Activated naive CD8-positive, alpha-beta T cell treated with anti-CD3 and anti-CD28 coated beads, Interleukin-2, amount 10 ng/mL, durations not matched to agents 7 days and 5 days (primary cell): ENCODE measurements around the gene PIGM. TPM values are rescaled to one million over a fixed set of nuclear protein-coding genes. Genes with fewer than 3 reads are reported as not detected.
A peak's percentile ranks its signal among the peaks of the same experiment; 100 is the strongest.

Source experiments
- ATAC-seq: fragments of 150-1000 bp; cut with Tn5 transposase; one replicate; pipeline ENCODE4 v1.10.0; 2021; ENCODE audit warnings: low read depth, moderate library complexity
- POLR2A ChIA-PET: fragments of 350-600 bp; sonication (Branson Sonifier 250); formaldehyde crosslinking; loops from one replicate; lab custom pipeline; 2021; ENCODE audit warnings: antibody characterized with exemption; lab: Charles Lee
- DNase-seq: peaks from one replicate; pipeline ENCODE4 v3.0.0; 2021
- H3K27ac Mint-ChIP-seq: one replicate; pipeline ENCODE4 v1.8.0; 2022; ENCODE audit warnings: mild to moderate bottlenecking, mixed read lengths
- H3K27me3 Mint-ChIP-seq: one replicate; pipeline ENCODE4 v1.8.0; 2022; ENCODE audit warnings: mild to moderate bottlenecking, moderate library complexity, mixed read lengths
- H3K36me3 Mint-ChIP-seq: one replicate; pipeline ENCODE4 v1.8.0; 2021; ENCODE audit warnings: mild to moderate bottlenecking, mixed read lengths
- H3K4me1 Mint-ChIP-seq: one replicate; pipeline ENCODE4 v1.8.0; 2021; ENCODE audit warnings: mixed read lengths
- H3K4me3 Mint-ChIP-seq: one replicate; pipeline ENCODE4 v1.8.0; 2022; ENCODE audit warnings: mild to moderate bottlenecking, moderate library complexity, mixed read lengths
- H3K9me3 Mint-ChIP-seq: one replicate; pipeline ENCODE4 v1.8.0; 2021; ENCODE audit warnings: mixed read lengths
- total RNA-seq, 2 experiments: library from RNA; stranded (reverse); gene quantifications; one replicate each; pipeline ENCODE4 v1.2.3, GENCODE V29; 2021

The PIGM gene
- total RNA-seq, 2 experiments from 2014 or later: 7.2 to 7.3 TPM

DNA sequence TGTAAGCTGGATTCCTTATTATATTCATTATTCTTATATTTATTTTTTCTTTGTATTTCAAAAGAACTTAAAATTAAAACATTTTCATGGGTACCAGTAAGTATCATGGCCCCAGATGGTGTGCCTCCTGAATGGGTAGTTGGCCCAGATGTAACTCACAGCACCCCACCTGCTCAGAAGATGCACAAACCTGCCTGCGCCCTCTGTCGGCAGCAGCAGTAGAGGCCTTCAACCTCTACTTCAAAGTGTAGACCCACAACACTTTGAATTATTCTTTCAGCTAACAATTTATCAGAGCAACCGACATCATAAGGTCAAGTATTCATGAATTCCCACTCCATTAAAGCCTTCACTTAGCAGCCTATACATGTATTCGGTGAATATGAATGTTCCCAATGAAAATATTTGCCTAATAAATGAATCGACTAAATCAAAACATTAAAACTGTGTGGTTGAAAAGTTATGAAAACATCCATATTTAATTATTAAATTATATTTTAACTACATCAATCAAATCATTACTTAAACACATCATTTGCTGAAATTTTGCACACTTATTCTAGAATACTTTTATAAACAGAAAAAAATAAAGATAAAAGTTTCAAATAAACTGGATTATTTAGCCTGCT, 25.4 kb downstream of the PIGM start:
- POLR2A ChIA-PET: no interaction called here
- Mint-ChIP-seq H3K36me3 (no peaks in the 10 kb centered on the region), H3K9me3 (no peaks in the 10 kb centered on the region), H3K27ac (no peak overlapping the region), H3K4me3 (no peak overlapping the region), H3K4me1 (no peaks in the 10 kb centered on the region), H3K27me3 (peaks cover 29% of the 10 kb centered on the region)
- peak; percentile 92 for ATAC-seq
- peak; percentile 77 for DNase-seq

DNA sequence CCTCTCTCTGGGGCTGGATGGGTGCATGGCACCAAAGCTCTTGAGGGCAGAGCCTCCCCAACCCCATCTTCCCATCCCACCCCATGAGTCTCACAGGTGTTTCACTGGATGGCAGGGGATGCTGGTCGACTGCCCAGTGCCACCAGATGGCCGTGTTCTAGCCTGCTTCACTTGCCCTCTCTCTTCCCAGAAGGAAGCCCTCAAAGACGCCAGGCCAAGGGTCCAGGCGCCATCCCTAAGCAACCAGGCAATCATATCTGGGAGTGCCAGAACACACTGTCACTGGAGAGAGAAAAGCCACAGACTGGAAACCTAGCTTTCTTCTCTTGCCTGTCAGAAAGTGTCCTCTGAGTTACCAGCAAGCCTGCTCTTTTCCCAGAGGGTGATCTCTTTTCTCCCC, 26.7 kb downstream of the PIGM start:
- no peaks in the 10 kb centered on the region for H3K9me3 Mint-ChIP-seq
- DNase-seq (no peak), ATAC-seq (no peak)
- H3K4me1 Mint-ChIP-seq: no peaks in the 10 kb centered on the region
- H3K27me3 Mint-ChIP-seq: peaks cover 24% of the 10 kb centered on the region
- POLR2A ChIA-PET: no interaction called here
- no peak overlapping the region for H3K4me3 Mint-ChIP-seq
- no peaks in the 10 kb centered on the region for H3K36me3 Mint-ChIP-seq
- no peak overlapping the region for H3K27ac Mint-ChIP-seq

GRCh38 chr1:160004425-160004824, 27.4 kb downstream of the PIGM start:
- POLR2A ChIA-PET: interaction anchor here (0.7 kb wide), 1 partner anchor 65 kb away, joined by 3 read pairs; no protein-coding TSS in a partner anchor
- Mint-ChIP-seq H3K9me3 (no peaks in the 10 kb centered on the region), H3K36me3 (no peaks in the 10 kb centered on the region), H3K27me3 (peaks cover 20% of the 10 kb centered on the region), H3K4me1 (no peaks in the 10 kb centered on the region), H3K4me3 (no peak overlapping the region), H3K27ac (no peak overlapping the region)
- no peak for DNase-seq
- ATAC-seq: no peak

DNA sequence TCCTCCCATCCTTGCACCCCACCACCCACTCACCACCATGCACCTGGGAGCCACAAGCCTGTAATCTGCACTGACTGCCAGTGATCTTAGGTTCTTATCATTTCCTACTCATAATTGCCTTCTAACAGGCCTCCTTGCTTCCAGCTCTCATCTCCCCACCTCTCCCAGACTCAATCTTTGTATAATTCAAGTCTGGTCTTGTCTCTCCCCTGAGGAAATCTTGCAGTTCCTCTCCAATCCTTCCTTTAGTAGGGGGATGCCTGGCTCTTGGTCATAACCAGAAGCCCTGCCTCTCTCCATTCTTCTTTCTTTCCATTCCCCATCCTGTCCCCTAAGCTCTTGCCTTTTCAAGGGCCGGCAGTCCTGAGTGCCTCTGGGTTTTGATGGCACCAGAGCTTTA, 27.8 kb downstream of the PIGM start:
- Mint-ChIP-seq H3K4me3 (no peak overlapping the region), H3K27ac (no peak overlapping the region), H3K36me3 (no peaks in the 10 kb centered on the region), H3K27me3 (peaks cover 22% of the 10 kb centered on the region), H3K9me3 (no peaks in the 10 kb centered on the region), H3K4me1 (no peaks in the 10 kb centered on the region)
- POLR2A ChIA-PET: interaction anchor here (0.7 kb wide), 1 partner anchor 65 kb away, joined by 3 read pairs; no protein-coding TSS in a partner anchor
- ATAC-seq (no peak), DNase-seq (no peak)

GRCh38 chr1:160001440-160001839, 30.4 kb downstream of the PIGM start:
- Mint-ChIP-seq H3K4me1 (no peaks in the 10 kb centered on the region), H3K36me3 (no peaks in the 10 kb centered on the region), H3K9me3 (no peaks in the 10 kb centered on the region), H3K27me3 (peaks cover 35% of the 10 kb centered on the region), H3K27ac (no peak overlapping the region), H3K4me3 (no peak overlapping the region)
- DNase-seq (no peak), ATAC-seq (no peak)
- POLR2A ChIA-PET: no interaction called here

DNA sequence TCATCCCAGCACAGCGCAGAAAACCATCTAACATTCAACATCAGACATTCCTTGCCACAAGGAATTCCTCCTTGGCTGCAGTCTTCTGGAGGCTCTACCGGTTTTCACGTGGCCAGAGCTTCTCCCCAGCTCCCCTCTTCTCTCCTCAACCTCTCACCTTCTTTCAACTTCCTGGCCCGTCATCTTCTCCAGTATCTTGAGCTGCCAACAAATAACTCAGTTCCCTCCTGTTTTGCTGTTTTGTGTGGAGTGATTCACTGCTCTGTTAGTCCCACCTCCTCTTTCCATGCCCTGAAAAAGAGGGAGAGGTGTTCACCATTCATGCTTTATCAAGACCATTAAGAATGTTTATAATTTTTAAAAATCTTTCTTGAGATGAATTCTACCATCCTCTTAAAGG, 32.6 kb downstream of the PIGM start:
- Mint-ChIP-seq H3K27me3 (peaks cover 30% of the 10 kb centered on the region), H3K4me3 (no peak overlapping the region), H3K9me3 (no peaks in the 10 kb centered on the region), H3K27ac (no peak overlapping the region), H3K36me3 (no peaks in the 10 kb centered on the region), H3K4me1 (no peaks in the 10 kb centered on the region)
- DNase-seq (no peak), ATAC-seq (no peak)
- POLR2A ChIA-PET: no interaction called here

GRCh38 chr1:159996653-159997052, 35.1 kb downstream of the PIGM start:
- no peaks in the 10 kb centered on the region for H3K9me3 Mint-ChIP-seq
- peaks cover 2% of the 10 kb centered on the region for H3K4me1 Mint-ChIP-seq
- no peak for DNase-seq
- H3K27me3 Mint-ChIP-seq: peaks cover 37% of the 10 kb centered on the region
- no peak overlapping the region for H3K27ac Mint-ChIP-seq
- POLR2A ChIA-PET: no interaction called here
- no peaks in the 10 kb centered on the region for H3K36me3 Mint-ChIP-seq
- no peak for ATAC-seq
- H3K4me3 Mint-ChIP-seq: no peak overlapping the region

DNA sequence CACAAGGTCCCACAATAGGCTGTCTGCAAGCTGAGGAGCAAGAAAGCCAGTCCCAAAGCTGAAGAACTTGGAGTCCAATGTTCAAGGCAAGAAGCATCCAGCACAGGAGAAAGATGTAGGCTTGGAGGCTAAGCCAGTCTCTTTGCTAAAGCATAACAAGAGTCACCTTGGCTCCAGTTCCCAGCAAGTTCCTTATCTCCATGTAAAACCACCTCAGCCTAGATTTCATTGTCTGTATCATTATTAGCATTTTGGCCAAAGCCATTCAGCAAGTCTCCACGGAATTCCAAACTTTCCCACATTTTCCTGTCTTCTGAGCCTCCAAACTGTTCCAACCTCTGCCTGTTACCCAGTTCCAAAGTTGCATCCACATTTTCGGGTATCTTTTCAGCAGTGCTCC, 36.9 kb downstream of the PIGM start:
- peaks cover 31% of the 10 kb centered on the region for H3K27me3 Mint-ChIP-seq
- H3K27ac Mint-ChIP-seq: no peak overlapping the region
- peaks cover 4% of the 10 kb centered on the region for H3K4me1 Mint-ChIP-seq
- DNase-seq: no peak
- POLR2A ChIA-PET: no interaction called here
- no peaks in the 10 kb centered on the region for H3K36me3 Mint-ChIP-seq
- no peak overlapping the region for H3K4me3 Mint-ChIP-seq
- H3K9me3 Mint-ChIP-seq: no peaks in the 10 kb centered on the region
- ATAC-seq: no peak

DNA sequence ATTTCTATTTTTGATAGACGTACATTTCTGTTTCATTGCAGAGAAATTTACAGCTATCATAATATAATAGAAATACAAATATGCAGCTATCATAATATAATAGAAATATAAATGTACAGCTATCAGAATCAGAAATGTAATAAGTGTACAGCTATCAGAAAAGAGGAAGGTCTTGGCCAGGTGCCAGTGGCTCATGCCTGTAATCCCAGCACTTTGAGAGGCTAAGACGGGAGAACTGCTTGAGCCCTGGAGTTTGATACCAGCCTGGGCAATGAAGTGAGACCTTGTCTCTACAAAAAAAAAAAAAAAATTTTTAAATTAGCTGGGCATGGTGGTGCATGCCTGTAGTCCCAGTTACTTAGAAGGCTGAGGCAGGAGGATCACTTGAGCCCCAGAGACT, 37.9 kb downstream of the PIGM start:
- no peak overlapping the region for H3K4me3 Mint-ChIP-seq
- no peak for ATAC-seq
- no peak for DNase-seq
- no peaks in the 10 kb centered on the region for H3K9me3 Mint-ChIP-seq
- no peaks in the 10 kb centered on the region for H3K36me3 Mint-ChIP-seq
- POLR2A ChIA-PET: no interaction called here
- H3K27ac Mint-ChIP-seq: no peak overlapping the region
- H3K4me1 Mint-ChIP-seq: peaks cover 4% of the 10 kb centered on the region
- peaks cover 33% of the 10 kb centered on the region for H3K27me3 Mint-ChIP-seq

GRCh38 chr1:159992161-159992560, 39.6 kb downstream of the PIGM start:
- no peak overlapping the region for H3K27ac Mint-ChIP-seq
- H3K36me3 Mint-ChIP-seq: no peaks in the 10 kb centered on the region
- H3K9me3 Mint-ChIP-seq: no peaks in the 10 kb centered on the region
- POLR2A ChIA-PET: no interaction called here
- DNase-seq: no peak
- no peak for ATAC-seq
- H3K4me3 Mint-ChIP-seq: no peak overlapping the region
- peaks cover 26% of the 10 kb centered on the region for H3K27me3 Mint-ChIP-seq
- peaks cover 4% of the 10 kb centered on the region for H3K4me1 Mint-ChIP-seq

GRCh38 chr1:159991513-159991912, 40.3 kb downstream of the PIGM start:
- no peak overlapping the region for H3K27ac Mint-ChIP-seq
- ATAC-seq (peak; percentile 42), DNase-seq (no peak)
- H3K4me1 Mint-ChIP-seq: peaks cover 4% of the 10 kb centered on the region
- no peaks in the 10 kb centered on the region for H3K36me3 Mint-ChIP-seq
- POLR2A ChIA-PET: no interaction called here
- no peak overlapping the region for H3K4me3 Mint-ChIP-seq
- peaks cover 24% of the 10 kb centered on the region for H3K27me3 Mint-ChIP-seq
- H3K9me3 Mint-ChIP-seq: no peaks in the 10 kb centered on the region

- H3K27ac Mint-ChIP-seq: no peak overlapping the region
- H3K4me3 Mint-ChIP-seq: no peak overlapping the region
- no peak for ATAC-seq
- H3K9me3 Mint-ChIP-seq: no peaks in the 10 kb centered on the region
- no peaks in the 10 kb centered on the region for H3K36me3 Mint-ChIP-seq
- H3K27me3 Mint-ChIP-seq: peaks cover 25% of the 10 kb centered on the region
- POLR2A ChIA-PET: no interaction called here
- DNase-seq: no peak
- peaks cover 4% of the 10 kb centered on the region for H3K4me1 Mint-ChIP-seq
Measured at GRCh38 chr1:159990005-159990404, 41.8 kb downstream of the PIGM start.

GRCh38 chr1:159989581-159989980, 42.2 kb downstream of the PIGM start:
- Mint-ChIP-seq H3K36me3 (no peaks in the 10 kb centered on the region), H3K4me3 (no peak overlapping the region), H3K27ac (no peak overlapping the region), H3K27me3 (peaks cover 25% of the 10 kb centered on the region), H3K4me1 (peaks cover 4% of the 10 kb centered on the region), H3K9me3 (no peaks in the 10 kb centered on the region)
- ATAC-seq (no peak), DNase-seq (no peak)
- POLR2A ChIA-PET: no interaction called here

DNA sequence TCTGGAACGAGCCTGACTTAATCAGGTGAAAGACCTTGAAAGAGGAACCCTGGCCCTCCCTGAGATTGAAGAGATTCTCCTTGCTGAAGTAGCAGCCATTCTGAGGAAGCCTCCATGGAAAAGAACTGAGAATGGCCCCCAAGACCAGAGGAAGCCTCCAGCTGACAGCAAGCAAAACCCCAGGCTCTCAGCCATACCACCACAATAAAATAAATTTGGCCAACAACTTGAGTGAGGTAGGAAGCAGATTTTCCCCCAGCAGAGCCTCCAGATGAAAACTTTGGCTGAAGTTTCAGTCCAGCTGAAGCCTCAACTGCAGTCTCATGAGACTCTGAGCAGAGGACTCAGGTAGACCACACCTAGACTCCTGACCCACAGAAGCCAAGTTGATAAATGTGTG, 43.8 kb downstream of the PIGM start:
- ATAC-seq: no peak
- H3K4me1 Mint-ChIP-seq: peaks cover 4% of the 10 kb centered on the region
- POLR2A ChIA-PET: no interaction called here

More for the DNA sequence above, 43.8 kb downstream of the PIGM start:
- no peak overlapping the region for H3K27ac Mint-ChIP-seq
- DNase-seq: no peak
- no peaks in the 10 kb centered on the region for H3K36me3 Mint-ChIP-seq
- no peak overlapping the region for H3K4me3 Mint-ChIP-seq
- H3K27me3 Mint-ChIP-seq: peaks cover 25% of the 10 kb centered on the region
- no peaks in the 10 kb centered on the region for H3K9me3 Mint-ChIP-seq
